Measurements from ENCODE around the gene TUBA4A. TPM values are rescaled to one million over a fixed set of nuclear protein-coding genes. Genes with fewer than 3 reads are reported as not detected.

The TUBA4A gene
- total and polyA plus RNA-seq, 2 of the 8 experiments (the other 6 are each of a cell fraction or from before 2014, with no cell fraction given), result 67.3 to 172 TPM

- H4K8ac ChIP-seq (ENCODE audit: extremely low read depth, insufficient read depth, low read length), result peak within 1 kb of the TSS; percentile 81
- CTCF ChIA-PET (ENCODE audit: partially characterized antibody), result interaction anchor here (0.6 to 2.4 kb wide), 19 partner anchors 25 to 308 kb away, joined by 3 to 8 read pairs (median 3); partner anchors contain the start of genes CNPPD1 and TUBA4B
- peak within 1 kb of the TSS; percentile 82; the same call in 1 of the 2 replicates for H2BK5ac ChIP-seq (ENCODE audit: low read depth, low read length)
- no peak within 1 kb of the TSS for H4K91ac ChIP-seq (replicated peaks; ENCODE audit: insufficient read length, low read length)
- H3K56ac ChIP-seq (replicated peaks; ENCODE audit: insufficient read length, low read depth, low read length), result no peak within 1 kb of the TSS
- POLR2A ChIA-PET (ENCODE audit: partially characterized antibody), result interaction anchor here (0.8 to 6.1 kb wide), 17 partner anchors 10 to 548 kb away, joined by 3 to 101 read pairs (median 4); partner anchors contain the start of genes ABCB6, ANKZF1, ATG9A and BCS1L
- 0 out of 2 replicates have a peak within 1 kb of the TSS, but pooled peaks have one; percentile 53 for H2BK15ac ChIP-seq (ENCODE audit: low read length)
- no peak for FAIRE-seq
- peaks cover 0 to 20% (median 8%) of the 10 kb centered on the region in 4 experiments; a peak in 5 of 8 replicates for H3K36me3 ChIP-seq (ENCODE audit: control insufficient read depth in 2 of 4, insufficient read depth in 4 of 4, low read length in 3 of 4)
- H3K9me3 ChIP-seq (ENCODE audit: insufficient read depth in 2 of 2, low read depth in 1 of 2, low read length in 1 of 2), result no peaks in the 10 kb centered on the region; a peak in 1 of 4 replicates
- H3K4me1 ChIP-seq (replicated peaks in 1 of 4; ENCODE audit: control insufficient read depth in 3 of 4, insufficient read depth in 4 of 4, low read length in 3 of 4), result peaks cover 0 to 6% (median 3%) of the 10 kb centered on the region in 4 experiments; a peak in 5 of 7 replicates
- H2BK12ac ChIP-seq (ENCODE audit: low read depth, low read length), result peak within 1 kb of the TSS; percentile 39; the same call in 1 of the 2 replicates
- peak within 1 kb of the TSS; percentile 92 for H2AFZ ChIP-seq (ENCODE audit: low read length)
- H3K23ac ChIP-seq (ENCODE audit: insufficient read length), result no peak within 1 kb of the TSS
- H3K18ac ChIP-seq (ENCODE audit: extremely low read depth, low read length), result peak within 1 kb of the TSS; percentile 93
- H3K4me3 ChIP-seq (ENCODE audit: extremely low read depth in 1 of 4, insufficient read depth in 2 of 4, low read depth in 3 of 4, low read length in 4 of 4), result peak within 1 kb of the TSS; percentile 70 to 80 (median 73)
- peak within 1 kb of the TSS; percentile 71; the same call in 1 of the 2 replicates for H2AK5ac ChIP-seq (ENCODE audit: low read depth, low read length)
- H3K23me2 ChIP-seq (ENCODE audit: low read depth, low read length), result peaks cover 10% of the 10 kb centered on the region
- H3K14ac ChIP-seq (ENCODE audit: insufficient read length), result no peak within 1 kb of the TSS
- H3K4ac ChIP-seq (replicated peaks; ENCODE audit: insufficient read length, low read depth, low read length), result peak within 1 kb of the TSS; percentile 0
- WGBS, 2 experiments (ENCODE audit: extremely low coverage in 1 of 2, insufficient coverage in 1 of 2, insufficient read length in 1 of 2, insufficient replicate concordance in 2 of 2, low coverage in 1 of 2, low lambda C conversion rate in 2 of 2, missing lambda C conversion rate in 1 of 2), result 2% methylated on average over 33 of the region's 76 CpGs; no CpG with 5 or more reads in 1 of the 2 experiments
- peak within 1 kb of the TSS in 3 of 4 experiments; percentile 58 to 84 (median 63); a peak in 6 of 7 replicates for H3K9ac ChIP-seq (replicated peaks in 1 of 4; ENCODE audit: extremely low read depth in 1 of 4, low read depth in 3 of 4, low read length in 3 of 4)
- no peaks in the 10 kb centered on the region for H3K27me3 ChIP-seq (replicated peaks in 1 of 4; ENCODE audit: control insufficient read depth in 3 of 4, extremely low read depth in 1 of 4, insufficient read depth in 3 of 4, low read length in 3 of 4)
- peak within 1 kb of the TSS; percentile 87 for H4K5ac ChIP-seq (ENCODE audit: insufficient read length, low read depth, low read length)
- H3K79me2 ChIP-seq (ENCODE audit: control insufficient read depth in 1 of 2, insufficient read depth in 2 of 2, low read length in 2 of 2), result no peaks in the 10 kb centered on the region
- H3K27ac ChIP-seq (ENCODE audit: low read depth, low read length), result peak within 1 kb of the TSS; percentile 28
- no peak within 1 kb of the TSS; the same call in 1 of the 2 replicates for H2BK20ac ChIP-seq (ENCODE audit: low read length)
- H4K20me1 ChIP-seq (replicated peaks in 1 of 2; ENCODE audit: control insufficient read depth in 1 of 2, insufficient read depth in 2 of 2, low read length in 2 of 2), result peaks cover 0 to 2% of the 10 kb centered on the region in 2 experiments
- H3K4me2 ChIP-seq (ENCODE audit: insufficient read depth in 1 of 2, low read depth in 2 of 2, low read length in 2 of 2), result peak within 1 kb of the TSS; percentile 94 to 100
- no peak within 1 kb of the TSS for H2BK120ac ChIP-seq (replicated peaks; ENCODE audit: low read depth, low read length)
- peak; percentile 78 to 96 for DNase-seq (ENCODE audit: low read depth in 1 of 2, low spot score in 2 of 2)
- H3K79me1 ChIP-seq (ENCODE audit: low read depth, low read length), result no peaks in the 10 kb centered on the region
- TF ChIP-seq SP4 (IDR thresholded peaks at IDR 0.05; ENCODE audit: low read length) (no peak; the same call in 1 of the 2 replicates), SRF (IDR thresholded peaks at IDR 0.05; ENCODE audit: low read depth, low read length) (peak; percentile 32; the same call in 1 of the 2 replicates), CBX8 (IDR thresholded peaks at IDR 0.05; ENCODE audit: borderline replicate concordance, low read depth, low read length) (no peak), KDM4A (IDR thresholded peaks at IDR 0.05; ENCODE audit: low read depth, low read length, severe bottlenecking) (peak; percentile 65), SIX5 (IDR thresholded peaks at IDR 0.05; ENCODE audit: low read depth, low read length) (no peak), BRCA1 (IDR thresholded peaks at IDR 0.05; ENCODE audit: low read depth, low read length) (no peak), TAF1 (IDR thresholded peaks at IDR 0.05; ENCODE audit: low read depth, low read length) (peak; percentile 88), SIN3A (conservative IDR thresholded peaks at IDR 0.05 in 1 of 2, IDR thresholded peaks at IDR 0.05 in 1 of 2; ENCODE audit: low read depth in 1 of 2, low read length in 2 of 2) (peak; percentile 16 to 68; a peak in 2 of 4 replicates), TAF7 (optimal IDR thresholded peaks at IDR 0.05; ENCODE audit: borderline replicate concordance, low read depth, low read length) (peak; percentile 73)
These were observed 47.2 kb downstream of the TUBA4A start, which contains the start of gene ZFAND2B for GRCh38 chr2:219206328-219207133. ZFAND2B (plus strand) TSS chr2:219206782; CDS start chr2:219206988, 206 bp downstream.

All from H1 (cell line).